HepG2 (cell line): ENCODE results near the gene RAB23. TPM values are rescaled to one million over a fixed set of nuclear protein-coding genes. Genes with fewer than 3 reads are reported as not detected.
A peak's percentile ranks its signal among the peaks of the same experiment; 100 is the strongest.

Experiments used
- ELF1 ChIP-seq: sonication (generic); formaldehyde crosslinking; IDR thresholded peaks from 2 replicates; pipeline ENCODE4 v1.4.0; 2020; ENCODE audit warnings: missing genetic modification reagents
- HOXA3 ChIP-seq: sonication (generic); formaldehyde crosslinking; IDR thresholded peaks from 2 replicates; pipeline ENCODE4 v1.5.0; 2020; ENCODE audit warnings: missing genetic modification reagents
- JUN ChIP-seq: sonication (generic); formaldehyde crosslinking; IDR thresholded peaks from 2 replicates; pipeline ENCODE4 v1.4.0; 2020; ENCODE audit warnings: mild to moderate bottlenecking, missing genetic modification reagents
- MTF2 ChIP-seq: sonication (generic); formaldehyde crosslinking; IDR thresholded peaks from 2 replicates; pipeline ENCODE4 v1.5.0; 2020; ENCODE audit warnings: missing genetic modification reagents, borderline replicate concordance
- ZNF138 ChIP-seq: sonication (generic); formaldehyde crosslinking; IDR thresholded peaks from 2 replicates; pipeline ENCODE4 v1.5.0; 2020; ENCODE audit warnings: mild to moderate bottlenecking, low read depth, missing genetic modification reagents
- ZNF292 ChIP-seq: sonication (generic); formaldehyde crosslinking; IDR thresholded peaks from 2 replicates; pipeline ENCODE4 v1.8.1; 2022; ENCODE audit warnings: mild to moderate bottlenecking, low read depth, missing genetic modification reagents, borderline replicate concordance
- ZNF296 ChIP-seq: sonication (generic); formaldehyde crosslinking; conservative IDR thresholded peaks from 2 replicates; pipeline ENCODE4 v1.5.0; 2020; ENCODE audit warnings: mild to moderate bottlenecking, missing genetic modification reagents
- ZNF337 ChIP-seq: sonication (generic); formaldehyde crosslinking; IDR thresholded peaks from 2 replicates; pipeline ENCODE4 v1.5.1; 2020; ENCODE audit warnings: missing genetic modification reagents, low read depth, mild to moderate bottlenecking, borderline replicate concordance
- ZNF709 ChIP-seq: sonication (generic); formaldehyde crosslinking; IDR thresholded peaks from 2 replicates; pipeline ENCODE4 v1.5.0; 2020; ENCODE audit warnings: mild to moderate bottlenecking, missing genetic modification reagents
- polyA plus RNA-seq, 8 experiments: library from polyadenylated mRNA; depleted of rRNA in 3 of 8; stranded (reverse) in 7 of 8; unstranded in 1 of 8; fragments of >200 nt; fragmentation: Illumina TruSeq in 4 of 8; extraction: Trizol in 4 of 8; gene quantifications; 2 replicates each; pipeline versions ENCODE4 v1.2.1 to v1.2.3, GENCODE V29; 2011 to 2016; ENCODE audit warnings: low read depth in 4 of 8, missing spikeins in 1 of 8, mixed read lengths in 1 of 8; ENCODE audit not compliant: insufficient read depth in 1 of 8
- total RNA-seq, 5 experiments: library from RNA; depleted of rRNA; stranded (reverse); fragments of >200 nt; fragmentation: Illumina TruSeq; extraction: Trizol; gene quantifications; 2 replicates each; pipeline ENCODE4 v1.2.3, GENCODE V29; 2016; ENCODE audit warnings: low read depth in 1 of 5
- TF ChIP-seq, protein P1 (sequence below): sonication (generic); formaldehyde crosslinking; IDR thresholded peaks from 2 replicates; pipeline ENCODE4 v1.5.0; 2020; ENCODE audit warnings: mild to moderate bottlenecking, missing genetic modification reagents
- TF ChIP-seq, protein P2 (sequence below): sonication (generic); formaldehyde crosslinking; IDR thresholded peaks from 2 replicates; pipeline ENCODE4 v1.5.1; 2020; ENCODE audit warnings: missing genetic modification reagents, mild to moderate bottlenecking, borderline replicate concordance
- TF ChIP-seq, protein P3 (sequence below), 2 experiments: fragments of 450-650 bp in 1 of 2; sonication (generic) in 1 of 2; formaldehyde crosslinking; IDR thresholded peaks; 2 replicates each; pipeline versions ENCODE4 v1.5.0 to v1.8.0; 2020 to 2022; ENCODE audit warnings: mild to moderate bottlenecking in 1 of 2, missing genetic modification reagents in 1 of 2
- TF ChIP-seq, protein P4 (sequence below): sonication (generic); formaldehyde crosslinking; IDR thresholded peaks from 2 replicates; pipeline ENCODE4 v1.5.0; 2020; ENCODE audit warnings: missing genetic modification reagents
- TF ChIP-seq, protein P5 (sequence below): sonication (generic); formaldehyde crosslinking; IDR thresholded peaks from 2 replicates; pipeline ENCODE4 v1.9.0; 2021; ENCODE audit warnings: missing genetic modification reagents, borderline replicate concordance
- TF ChIP-seq, protein P6 (sequence below), 2 experiments: IDR thresholded peaks; 2 replicates each; pipeline ENCODE4 v1.6.1; 2011 to 2012; ENCODE audit warnings: low read length in 2 of 2, borderline replicate concordance in 1 of 2, low read depth in 1 of 2, mild to moderate bottlenecking in 1 of 2, moderate library complexity in 1 of 2

The RAB23 gene
- total and polyA plus RNA-seq, 2 of the 13 experiments (the other 11 are each of a cell fraction or from before 2014, with no cell fraction given): 5.5 to 16.4 TPM

DNA sequence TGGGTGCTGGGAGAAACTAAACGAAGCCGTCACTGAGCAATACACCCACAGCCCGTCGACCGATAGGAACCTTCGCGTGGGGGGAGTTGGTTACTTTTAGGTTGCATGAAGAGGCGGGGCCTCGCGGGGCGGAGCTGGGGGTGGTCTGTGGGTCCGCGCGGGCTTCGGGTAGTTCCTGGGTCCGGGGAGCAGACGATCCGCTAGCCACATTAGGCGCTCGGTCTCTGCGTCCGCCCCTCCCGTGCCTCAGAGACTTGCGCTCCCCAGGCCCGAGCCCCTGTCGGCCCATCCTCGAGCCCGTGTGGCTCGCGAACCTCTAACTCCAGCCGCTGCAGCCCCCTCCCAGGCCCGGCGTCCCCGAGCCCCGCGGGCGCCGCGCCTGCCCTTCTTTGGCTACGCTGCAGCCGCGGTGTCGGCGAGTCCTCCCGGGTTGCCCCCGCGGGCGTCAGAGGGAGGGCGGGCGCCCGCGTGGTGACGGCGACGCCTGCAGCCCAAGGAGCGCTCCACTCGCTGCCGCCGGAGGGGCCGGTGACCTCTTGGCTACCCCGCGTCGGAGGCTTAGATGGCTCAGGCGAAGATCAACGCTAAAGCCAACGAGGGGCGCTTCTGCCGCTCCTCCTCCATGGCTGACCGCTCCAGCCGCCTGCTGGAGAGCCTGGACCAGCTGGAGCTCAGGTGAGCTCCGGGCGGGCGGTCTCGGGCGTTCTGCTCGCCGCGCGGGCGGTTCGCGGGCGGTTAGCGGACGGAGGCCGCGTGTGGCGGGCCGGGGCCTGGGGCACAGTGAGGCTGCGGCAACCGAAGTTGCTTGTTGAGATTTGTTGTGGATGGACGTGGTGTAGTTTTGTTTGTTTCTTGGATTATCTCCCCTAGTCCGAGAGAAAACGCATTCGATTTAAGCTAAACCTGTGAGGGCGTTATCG lies 49.7 kb downstream of the RAB23 start, which contains the start of gene BAG2 (continued):
- TF ChIP-seq, protein P1, sequence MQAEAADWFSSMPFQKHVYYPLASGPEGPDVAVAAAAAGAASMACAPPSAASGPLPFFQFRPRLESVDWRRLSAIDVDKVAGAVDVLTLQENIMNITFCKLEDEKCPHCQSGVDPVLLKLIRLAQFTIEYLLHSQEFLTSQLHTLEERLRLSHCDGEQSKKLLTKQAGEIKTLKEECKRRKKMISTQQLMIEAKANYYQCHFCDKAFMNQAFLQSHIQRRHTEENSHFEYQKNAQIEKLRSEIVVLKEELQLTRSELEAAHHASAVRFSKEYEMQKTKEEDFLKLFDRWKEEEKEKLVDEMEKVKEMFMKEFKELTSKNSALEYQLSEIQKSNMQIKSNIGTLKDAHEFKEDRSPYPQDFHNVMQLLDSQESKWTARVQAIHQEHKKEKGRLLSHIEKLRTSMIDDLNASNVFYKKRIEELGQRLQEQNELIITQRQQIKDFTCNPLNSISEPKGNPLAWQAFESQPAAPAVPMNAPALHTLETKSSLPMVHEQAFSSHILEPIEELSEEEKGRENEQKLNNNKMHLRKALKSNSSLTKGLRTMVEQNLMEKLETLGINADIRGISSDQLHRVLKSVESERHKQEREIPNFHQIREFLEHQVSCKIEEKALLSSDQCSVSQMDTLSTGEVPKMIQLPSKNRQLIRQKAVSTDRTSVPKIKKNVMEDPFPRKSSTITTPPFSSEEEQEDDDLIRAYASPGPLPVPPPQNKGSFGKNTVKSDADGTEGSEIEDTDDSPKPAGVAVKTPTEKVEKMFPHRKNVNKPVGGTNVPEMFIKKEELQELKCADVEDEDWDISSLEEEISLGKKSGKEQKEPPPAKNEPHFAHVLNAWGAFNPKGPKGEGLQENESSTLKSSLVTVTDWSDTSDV (CRISPR knock-in tag): no peak
- TF ChIP-seq ZNF709 (CRISPR knock-in tag) (peak; percentile 95), ZNF337 (CRISPR knock-in tag) (peak; percentile 71; the same call in 1 of the 2 replicates), HOXA3 (CRISPR knock-in tag) (peak; percentile 85), JUN (CRISPR knock-in tag) (no peak; the same call in 1 of the 2 replicates), ZNF292 (CRISPR knock-in tag) (peak; percentile 47; the same call in 1 of the 2 replicates), ZNF138 (CRISPR knock-in tag) (peak; percentile 63; the same call in 1 of the 2 replicates), ELF1 (CRISPR knock-in tag) (peak; percentile 55), ZNF296 (CRISPR knock-in tag) (no peak), MTF2 (no peak)
- TF ChIP-seq, protein P2, sequence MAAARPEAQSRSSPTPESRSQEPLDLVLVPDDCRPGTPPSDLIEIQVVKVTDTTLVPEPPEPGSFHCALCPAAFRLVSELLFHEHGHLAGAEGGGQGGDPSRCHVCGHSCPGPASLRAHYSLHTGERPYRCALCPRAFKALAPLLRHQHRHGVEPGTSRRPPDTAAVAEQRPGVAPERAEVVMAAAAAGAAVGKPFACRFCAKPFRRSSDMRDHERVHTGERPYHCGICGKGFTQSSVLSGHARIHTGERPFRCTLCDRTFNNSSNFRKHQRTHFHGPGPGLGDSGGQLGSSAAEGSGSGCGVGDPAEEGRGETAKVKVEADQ (CRISPR knock-in tag): peak; percentile 92
- TF ChIP-seq, protein P3, sequence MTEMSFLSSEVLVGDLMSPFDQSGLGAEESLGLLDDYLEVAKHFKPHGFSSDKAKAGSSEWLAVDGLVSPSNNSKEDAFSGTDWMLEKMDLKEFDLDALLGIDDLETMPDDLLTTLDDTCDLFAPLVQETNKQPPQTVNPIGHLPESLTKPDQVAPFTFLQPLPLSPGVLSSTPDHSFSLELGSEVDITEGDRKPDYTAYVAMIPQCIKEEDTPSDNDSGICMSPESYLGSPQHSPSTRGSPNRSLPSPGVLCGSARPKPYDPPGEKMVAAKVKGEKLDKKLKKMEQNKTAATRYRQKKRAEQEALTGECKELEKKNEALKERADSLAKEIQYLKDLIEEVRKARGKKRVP (CRISPR knock-in tag; IDR thresholded peaks at IDR 0.05): peak in 1 of 2 experiments; percentile 44; a peak in 1 of 4 replicates
- TF ChIP-seq, protein P4, sequence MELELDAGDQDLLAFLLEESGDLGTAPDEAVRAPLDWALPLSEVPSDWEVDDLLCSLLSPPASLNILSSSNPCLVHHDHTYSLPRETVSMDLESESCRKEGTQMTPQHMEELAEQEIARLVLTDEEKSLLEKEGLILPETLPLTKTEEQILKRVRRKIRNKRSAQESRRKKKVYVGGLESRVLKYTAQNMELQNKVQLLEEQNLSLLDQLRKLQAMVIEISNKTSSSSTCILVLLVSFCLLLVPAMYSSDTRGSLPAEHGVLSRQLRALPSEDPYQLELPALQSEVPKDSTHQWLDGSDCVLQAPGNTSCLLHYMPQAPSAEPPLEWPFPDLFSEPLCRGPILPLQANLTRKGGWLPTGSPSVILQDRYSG (CRISPR knock-in tag): peak; percentile 96; the same call in 1 of the 2 replicates
- TF ChIP-seq, protein P5, sequence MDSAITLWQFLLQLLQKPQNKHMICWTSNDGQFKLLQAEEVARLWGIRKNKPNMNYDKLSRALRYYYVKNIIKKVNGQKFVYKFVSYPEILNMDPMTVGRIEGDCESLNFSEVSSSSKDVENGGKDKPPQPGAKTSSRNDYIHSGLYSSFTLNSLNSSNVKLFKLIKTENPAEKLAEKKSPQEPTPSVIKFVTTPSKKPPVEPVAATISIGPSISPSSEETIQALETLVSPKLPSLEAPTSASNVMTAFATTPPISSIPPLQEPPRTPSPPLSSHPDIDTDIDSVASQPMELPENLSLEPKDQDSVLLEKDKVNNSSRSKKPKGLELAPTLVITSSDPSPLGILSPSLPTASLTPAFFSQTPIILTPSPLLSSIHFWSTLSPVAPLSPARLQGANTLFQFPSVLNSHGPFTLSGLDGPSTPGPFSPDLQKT (CRISPR knock-in tag): peak; percentile 54; the same call in 1 of the 2 replicates
- TF ChIP-seq, protein P6, sequence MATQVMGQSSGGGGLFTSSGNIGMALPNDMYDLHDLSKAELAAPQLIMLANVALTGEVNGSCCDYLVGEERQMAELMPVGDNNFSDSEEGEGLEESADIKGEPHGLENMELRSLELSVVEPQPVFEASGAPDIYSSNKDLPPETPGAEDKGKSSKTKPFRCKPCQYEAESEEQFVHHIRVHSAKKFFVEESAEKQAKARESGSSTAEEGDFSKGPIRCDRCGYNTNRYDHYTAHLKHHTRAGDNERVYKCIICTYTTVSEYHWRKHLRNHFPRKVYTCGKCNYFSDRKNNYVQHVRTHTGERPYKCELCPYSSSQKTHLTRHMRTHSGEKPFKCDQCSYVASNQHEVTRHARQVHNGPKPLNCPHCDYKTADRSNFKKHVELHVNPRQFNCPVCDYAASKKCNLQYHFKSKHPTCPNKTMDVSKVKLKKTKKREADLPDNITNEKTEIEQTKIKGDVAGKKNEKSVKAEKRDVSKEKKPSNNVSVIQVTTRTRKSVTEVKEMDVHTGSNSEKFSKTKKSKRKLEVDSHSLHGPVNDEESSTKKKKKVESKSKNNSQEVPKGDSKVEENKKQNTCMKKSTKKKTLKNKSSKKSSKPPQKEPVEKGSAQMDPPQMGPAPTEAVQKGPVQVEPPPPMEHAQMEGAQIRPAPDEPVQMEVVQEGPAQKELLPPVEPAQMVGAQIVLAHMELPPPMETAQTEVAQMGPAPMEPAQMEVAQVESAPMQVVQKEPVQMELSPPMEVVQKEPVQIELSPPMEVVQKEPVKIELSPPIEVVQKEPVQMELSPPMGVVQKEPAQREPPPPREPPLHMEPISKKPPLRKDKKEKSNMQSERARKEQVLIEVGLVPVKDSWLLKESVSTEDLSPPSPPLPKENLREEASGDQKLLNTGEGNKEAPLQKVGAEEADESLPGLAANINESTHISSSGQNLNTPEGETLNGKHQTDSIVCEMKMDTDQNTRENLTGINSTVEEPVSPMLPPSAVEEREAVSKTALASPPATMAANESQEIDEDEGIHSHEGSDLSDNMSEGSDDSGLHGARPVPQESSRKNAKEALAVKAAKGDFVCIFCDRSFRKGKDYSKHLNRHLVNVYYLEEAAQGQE (IDR thresholded peaks at IDR 0.05; ENCODE audit: borderline replicate concordance in 1 of 2, low read depth in 1 of 2, low read length in 2 of 2): peak in 1 of 2 experiments; percentile 72; a peak in 1 of 4 replicates
